GM19351 (cell line): ENCODE results near the gene VASP.
"Not testable (repeated sequence)": the region's sequence is repeated elsewhere in the genome, so short reads cannot be mapped to it uniquely, and the experiment has no call there.

ENCODE experiments used
- ATAC-seq: cut with Tn5 transposase; IDR thresholded peaks from one replicate; pipeline ENCODE4 v1.9.1; 2021; ENCODE audit warnings: mild to moderate bottlenecking, moderate library complexity; ENCODE audit not compliant: unreplicated experiment

Gene VASP

DNA sequence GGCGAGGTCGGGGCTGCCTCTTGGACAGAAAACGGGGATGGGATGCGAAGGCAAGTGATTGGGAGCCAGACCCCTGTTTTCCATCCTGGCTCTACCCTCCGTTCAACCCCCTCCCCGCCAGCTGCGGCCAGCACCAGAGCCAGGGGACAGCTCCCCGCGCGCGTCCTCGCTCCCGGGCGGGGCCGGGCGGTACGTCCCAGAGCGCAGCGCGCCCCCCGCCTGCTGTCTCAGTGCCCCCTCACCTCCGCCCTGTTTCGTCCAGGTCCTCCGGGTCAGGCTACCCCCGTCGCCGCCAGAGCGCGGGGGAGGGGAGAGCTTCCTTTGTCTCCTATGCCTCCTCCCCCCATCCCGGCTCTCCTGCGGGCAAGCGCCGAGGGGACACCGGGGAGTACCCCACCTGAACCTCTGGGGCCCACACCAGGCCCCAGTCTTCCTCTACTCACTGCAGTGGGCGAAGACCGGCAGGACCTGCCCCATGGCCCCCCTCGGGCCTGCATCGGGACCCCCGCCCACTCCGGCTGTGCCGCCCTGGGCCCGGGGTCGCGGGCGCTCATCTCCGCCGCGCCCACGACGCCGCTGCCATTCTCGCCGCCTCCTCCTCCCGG, 10.8 kb upstream of the VASP start:
- peak; percentile 5 for ATAC-seq

DNA sequence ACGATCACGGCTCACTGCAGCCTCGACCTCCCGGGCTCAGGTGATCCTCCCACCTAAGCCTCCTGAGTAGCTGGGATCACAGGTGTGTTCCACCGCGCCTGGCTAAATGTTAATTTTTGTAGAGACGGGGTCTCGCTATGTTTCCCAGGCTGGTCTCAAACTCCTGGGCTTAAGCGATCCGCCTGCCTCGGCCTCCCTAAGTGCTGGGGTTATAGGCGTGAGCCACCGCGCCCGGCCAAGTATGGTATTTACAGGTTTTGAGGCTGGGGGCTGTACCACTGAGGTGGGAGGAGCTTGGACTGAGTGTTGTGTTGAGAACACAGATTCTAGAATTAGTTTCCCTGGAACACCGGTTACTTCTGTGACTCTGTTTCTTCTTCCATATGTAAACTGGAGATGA, 9.5 kb upstream of the VASP start:
- no peak for ATAC-seq

DNA sequence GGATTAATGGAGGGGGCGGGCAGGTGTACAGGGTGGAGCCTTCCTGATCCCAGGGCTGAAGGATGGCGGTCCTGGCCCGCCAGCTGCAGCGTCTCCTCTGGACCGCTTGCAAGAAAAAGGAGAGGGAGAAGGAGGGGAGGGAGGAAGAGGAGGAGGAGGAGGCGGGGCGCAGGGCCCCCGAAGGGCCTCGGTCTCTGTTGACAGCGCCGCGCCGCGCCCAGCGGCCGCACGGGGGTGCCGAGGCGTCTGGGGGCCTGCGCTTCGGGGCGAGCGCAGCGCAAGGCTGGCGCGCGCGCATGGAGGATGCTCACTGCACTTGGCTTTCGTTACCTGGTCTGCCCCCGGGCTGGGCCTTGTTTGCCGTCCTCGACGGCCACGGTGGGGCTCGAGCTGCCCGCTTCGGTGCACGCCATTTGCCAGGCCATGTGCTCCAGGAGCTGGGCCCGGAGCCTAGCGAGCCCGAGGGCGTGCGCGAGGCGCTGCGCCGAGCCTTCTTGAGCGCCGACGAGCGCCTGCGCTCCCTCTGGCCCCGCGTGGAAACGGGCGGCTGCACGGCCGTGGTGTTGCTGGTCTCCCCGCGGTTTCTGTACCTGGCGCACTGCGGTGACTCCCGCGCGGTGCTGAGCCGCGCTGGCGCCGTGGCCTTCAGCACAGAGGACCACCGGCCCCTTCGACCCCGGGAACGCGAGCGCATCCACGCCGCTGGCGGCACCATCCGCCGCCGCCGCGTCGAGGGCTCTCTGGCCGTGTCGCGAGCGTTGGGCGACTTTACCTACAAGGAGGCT, 8.7 kb upstream of the VASP start, which contains the start of gene PPM1N:
PPM1N (plus strand) TSS at position 33 of the 785 bp plus-strand sequence; CDS start at position 63, 30 bp downstream.
- ATAC-seq: no peak

DNA sequence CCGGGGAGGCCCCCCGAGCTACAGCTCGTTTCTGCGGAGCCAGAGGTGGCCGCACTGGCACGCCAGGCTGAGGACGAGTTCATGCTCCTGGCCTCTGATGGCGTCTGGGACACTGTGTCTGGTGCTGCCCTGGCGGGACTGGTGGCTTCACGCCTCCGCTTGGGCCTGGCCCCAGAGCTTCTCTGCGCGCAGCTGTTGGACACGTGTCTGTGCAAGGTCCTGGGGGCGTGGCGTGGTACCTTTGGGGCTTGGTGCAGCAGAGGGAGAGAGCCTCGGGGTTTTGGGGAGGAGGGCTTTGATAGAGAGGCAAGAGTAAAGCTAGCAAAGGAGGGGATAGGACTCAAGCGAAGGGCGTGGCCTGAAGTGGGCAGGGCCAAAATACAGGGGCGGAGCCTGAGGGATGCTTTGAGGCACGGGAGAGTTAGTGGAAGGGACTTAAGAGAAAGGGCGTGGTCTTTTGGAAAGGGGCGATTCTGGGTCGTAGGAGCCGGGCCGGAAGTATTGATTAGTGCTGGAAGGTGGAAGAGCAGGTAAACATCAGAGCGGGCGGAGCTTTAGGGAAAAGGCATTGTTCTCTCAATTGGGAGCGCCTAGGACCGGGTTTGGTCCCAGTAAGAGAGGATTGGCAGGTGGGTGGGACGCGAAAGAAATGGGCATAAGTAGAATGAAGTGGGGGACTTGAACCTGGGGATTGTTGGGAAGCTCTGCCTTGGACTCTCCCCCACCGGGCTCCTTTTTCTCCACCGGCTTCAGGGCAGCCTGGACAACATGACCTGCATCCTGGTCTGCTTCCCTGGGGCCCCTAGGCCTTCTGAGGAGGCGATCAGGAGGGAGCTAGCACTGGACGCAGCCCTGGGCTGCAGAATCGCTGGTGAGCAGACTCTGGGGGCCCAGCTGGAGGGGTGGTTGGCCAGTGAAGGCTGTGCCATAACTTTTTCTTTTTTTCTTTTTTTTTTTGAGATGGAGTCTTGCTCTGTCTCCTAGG, 7.8 kb upstream of the VASP start:
- no peak for ATAC-seq

DNA sequence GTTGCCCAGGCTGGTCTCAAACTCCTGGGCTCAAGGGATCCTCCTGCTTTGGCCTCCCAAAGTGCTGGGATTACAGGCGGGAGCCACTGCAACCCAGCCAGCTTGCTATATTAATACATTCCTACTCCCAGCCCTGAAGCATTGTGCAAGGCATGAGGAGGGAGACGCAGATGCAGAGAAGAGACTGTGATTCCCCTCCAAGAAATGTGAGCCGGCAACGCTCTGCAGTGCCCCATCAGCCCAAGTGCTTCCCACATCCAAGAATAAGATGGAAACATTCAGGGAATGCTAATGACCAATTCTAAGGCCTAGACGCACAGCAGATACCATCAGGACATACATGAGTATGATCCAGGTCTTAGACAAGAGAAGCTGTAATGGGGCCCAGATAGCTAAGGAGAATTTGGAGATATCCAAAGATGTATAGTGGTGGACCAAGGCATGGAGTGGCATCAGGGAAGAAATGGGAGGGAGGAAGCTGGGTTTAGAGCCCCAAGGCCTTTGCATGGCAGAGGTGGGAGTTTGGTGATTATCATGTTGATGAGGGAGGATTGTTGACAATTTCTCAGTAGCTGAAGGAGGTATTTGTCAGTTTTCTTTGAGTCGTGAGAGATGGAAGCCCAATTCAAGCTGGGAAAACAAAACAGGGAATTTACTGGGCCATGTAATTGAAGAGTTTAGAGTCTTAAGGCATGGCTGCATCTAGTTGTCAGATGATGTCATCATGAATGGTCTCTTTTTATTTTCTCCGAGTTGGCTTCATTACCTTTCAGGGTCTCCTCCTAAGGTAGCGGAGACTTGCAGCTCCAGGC, 6.2 kb upstream of the VASP start:
- no peak for ATAC-seq

DNA sequence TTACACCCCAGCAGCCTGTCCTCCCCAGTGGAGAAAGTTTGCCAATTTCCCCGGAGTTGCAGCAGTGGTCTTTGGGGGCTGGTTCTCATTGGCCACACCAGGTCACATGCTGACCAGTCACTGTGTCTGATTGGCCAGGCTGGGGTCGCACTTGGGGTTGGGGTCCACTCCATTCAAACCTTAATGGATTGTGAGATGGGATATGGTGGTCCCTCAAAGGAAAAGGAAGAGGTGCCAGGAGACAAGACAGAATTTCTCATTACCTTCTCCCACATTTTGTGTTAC, 5.6 kb upstream of the VASP start:
- ATAC-seq: no peak

DNA sequence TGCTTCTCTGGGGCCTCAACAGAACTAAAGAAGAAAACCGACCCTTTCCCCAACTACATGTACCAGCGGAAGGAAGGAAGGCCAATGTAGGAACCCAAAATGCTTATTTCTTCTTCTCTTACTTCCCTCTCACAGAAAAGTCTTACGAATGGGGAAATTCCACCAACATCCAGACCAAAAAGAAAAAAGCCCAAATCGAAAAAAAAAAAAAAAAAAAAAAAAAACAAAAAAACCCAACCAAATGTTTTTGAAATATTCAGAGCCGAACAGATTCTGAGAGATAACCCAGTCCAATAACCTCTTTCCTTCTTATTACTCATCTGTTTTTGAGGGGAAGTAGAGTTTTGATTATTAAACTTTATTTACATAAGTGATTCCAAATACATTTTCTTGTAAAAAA, 5.2 kb upstream of the VASP start:
- no peak for ATAC-seq

DNA sequence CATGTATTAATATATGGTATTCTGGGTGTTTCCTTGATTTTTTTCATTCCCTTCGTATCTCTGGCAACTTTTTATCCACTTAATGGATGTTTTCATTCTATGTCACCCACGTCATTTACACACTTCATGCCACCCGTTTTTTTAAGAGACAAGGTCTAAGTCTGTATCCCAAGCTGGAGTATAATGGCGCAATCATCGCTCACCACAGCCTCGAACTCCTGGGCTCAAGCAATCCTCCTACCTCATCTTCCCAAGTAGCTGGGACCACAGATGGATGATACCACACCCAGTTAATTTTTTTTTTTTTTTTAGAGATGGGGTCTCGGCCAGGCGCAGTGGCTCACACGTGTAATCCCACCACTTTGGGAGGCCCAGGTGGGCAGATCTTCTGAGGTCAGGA, 3.4 kb upstream of the VASP start:
- no peak for ATAC-seq

DNA sequence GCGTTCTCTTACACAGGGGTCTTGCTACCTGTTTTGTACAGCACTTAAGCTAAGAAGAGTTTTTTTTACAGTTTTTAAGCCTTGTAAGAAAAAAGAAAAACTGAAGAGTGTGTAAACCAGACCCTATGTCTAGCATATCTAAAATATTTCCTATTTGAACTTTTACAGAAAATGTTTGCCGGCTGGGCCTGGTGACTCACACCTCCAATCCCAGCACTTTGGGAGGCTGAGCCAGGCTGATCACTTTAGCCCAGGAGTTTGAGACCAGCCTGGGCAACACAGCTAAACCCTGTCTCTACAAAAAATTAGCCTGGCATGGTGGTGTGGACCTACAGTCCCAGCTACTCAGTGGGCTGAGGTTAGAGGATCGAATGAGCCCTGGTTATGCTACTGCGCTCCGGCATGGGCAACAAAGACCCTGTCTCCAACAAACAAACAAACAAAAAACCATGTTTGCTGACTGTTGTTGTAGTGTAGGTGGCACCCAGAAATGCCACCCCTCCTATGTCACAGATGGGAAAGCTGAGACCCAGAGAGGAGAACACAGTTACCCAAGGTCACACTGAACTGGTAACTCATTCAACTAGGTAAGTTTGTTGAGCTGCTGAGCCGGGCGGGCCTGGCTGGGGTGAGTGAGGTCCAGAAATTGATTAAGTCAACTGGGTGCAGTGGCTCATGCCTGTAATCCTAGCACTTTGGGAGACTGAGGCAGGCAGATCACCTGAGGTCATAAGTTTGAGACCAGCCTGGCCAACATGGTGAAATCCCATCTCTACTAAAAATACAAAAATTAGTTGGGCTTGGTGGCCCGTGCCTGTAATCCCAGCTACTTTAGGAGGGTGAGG, 1.9 kb upstream of the VASP start:
- ATAC-seq: no peak

DNA sequence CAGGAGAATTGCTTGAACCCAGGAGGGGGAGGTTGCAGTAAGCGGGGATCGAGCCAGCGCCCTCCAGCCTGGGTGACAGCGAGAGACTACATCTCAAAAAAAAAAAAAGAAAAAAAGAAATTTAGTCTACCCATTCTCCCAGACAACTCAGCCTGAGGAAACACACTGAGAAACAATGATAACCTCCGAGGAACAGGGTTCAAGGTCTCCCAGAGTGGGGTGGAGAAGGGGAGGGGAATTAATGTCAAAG, 1.4 kb upstream of the VASP start:
- ATAC-seq: no peak

DNA sequence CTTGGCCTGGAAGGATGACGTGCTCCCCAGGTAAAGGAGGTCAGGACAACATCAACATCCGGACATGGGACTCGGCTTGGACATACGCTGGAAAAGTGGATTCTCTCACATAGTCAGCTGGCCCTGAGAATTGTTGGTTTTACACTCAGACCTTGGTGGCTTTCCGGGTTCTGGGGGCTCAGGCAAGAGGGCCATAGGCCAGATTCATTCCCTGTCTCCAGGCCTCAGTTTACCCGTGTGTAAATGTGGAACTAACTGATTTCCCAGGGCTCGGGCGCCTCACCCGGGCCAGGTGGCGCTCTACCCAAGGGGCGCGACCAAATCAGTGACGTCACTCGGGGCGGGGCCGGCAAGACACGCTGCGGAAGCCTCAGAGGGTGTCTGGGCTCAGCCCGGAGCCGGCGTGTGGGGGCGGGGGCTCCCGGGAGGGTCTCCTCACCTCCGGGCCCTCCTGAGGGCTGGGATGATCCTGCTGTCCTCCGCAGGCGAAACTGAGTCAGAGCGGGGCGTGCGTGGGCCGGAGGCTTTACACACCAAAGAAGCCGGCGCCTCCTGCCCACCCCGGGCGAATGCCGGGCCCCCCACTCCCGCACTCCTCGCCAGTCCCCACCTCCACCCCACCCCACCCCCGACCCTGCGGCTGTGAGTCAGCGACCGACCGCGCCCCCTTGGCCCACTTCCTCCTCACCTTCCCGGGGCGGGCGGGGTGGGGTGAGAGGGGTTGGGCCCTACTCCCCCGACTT, 862 bp upstream of the VASP start:
- peak; percentile 66 for ATAC-seq

DNA sequence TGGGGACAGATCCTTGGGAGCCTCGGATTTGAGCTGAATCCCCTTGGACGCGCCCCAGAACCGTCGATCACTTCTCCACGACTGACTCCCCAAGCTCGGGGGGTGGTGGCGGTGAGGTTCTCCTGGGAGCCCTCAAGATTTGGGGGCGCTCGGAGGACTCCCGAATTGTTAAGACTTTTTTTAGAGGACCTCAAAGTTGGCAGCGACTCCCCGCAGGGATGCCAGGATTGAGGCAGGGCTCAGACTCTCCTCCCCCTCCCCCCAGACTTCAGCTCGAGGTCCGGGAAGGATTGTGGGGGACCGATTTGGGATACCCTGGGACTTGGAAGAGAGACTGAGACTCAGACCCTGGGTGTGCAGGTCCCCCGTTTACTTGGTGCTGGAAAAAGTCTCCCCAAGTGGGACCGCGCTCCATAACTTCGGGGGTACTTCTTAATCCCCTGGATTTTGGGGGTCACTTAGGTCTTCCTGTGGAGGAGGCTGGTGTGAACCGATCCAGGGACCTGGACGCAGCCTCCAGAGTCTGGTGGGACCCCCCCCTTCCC, 665 bp downstream of the VASP start:
- no peak for ATAC-seq

DNA sequence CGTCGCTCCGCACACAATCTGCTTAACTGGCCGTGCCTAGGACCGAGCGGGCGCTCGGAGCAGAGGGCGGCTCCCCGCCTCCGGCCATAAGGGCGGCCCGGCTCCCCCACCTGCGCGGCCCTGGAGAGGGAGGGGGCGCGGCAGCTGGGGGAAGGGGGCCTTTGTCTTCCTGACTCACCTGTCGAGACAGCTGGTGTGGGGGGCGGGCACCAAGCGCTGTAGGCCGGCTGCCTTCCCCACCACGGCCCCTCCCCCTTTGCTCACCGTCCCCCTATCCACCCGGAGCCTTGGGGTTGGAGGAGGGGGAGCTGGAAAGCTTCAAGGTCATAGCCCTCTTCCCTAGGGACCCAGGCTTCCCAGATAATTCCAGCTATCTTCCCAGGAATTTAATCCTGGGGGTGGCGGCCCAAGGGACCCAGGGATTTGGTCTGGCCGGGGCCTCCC, 1.2 kb downstream of the VASP start:
- no peak for ATAC-seq

DNA sequence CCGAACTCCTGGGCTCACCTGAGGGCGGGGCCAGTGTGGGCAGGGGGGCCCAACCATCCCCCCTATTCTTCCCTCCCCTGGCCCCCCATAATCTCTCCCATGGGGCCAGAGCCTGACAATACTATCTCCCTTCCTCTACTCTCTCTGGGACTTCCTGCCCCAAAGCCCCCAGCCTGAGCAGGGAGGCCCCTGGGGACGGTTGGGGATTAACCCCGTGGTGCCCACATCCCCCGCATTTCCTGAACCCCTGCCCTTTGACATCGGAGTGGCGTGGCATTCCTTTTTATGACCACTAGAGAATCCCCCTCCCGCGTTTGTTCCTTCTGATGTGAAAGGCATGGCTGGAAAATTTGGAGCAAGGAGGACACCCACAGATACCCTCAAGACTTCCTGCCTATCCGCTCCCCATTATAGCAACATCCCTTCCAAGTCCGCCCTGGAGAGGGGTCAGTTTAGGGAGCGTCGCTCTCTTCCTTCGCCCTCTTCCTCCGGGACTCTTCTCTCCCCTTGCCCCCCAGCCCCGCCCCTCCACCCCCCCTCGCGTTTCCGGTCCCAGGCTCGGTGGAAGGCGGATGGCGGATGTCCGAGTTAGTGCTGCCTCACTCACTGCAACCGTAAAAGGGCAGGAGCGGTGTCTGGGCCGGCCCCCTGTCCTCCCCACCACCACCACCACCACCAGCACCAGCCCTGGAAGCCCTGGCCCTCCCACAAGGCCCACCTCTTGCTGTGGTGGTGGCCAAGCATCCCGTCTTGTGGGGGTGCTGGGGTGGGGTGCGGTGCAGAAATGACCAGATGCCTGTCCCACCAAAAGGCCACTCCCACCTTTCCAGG, 1.8 kb downstream of the VASP start:
- ATAC-seq: no peak

DNA sequence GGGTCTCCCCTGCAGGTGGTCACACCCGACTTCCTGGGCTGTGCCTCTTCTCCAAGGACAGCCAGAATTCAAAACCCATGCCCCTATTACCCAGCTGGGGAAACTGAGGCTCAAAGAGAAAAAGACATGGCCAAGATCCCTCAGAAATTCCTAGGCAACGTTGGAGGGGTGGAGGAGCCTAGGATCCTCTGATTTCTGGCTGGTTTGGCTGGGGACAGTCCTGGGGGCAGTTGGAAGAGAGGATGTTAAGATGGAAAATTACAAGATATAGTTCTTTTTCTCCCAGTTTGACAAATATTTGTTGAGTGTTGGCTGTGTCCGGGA, 2.4 kb downstream of the VASP start:
- no peak for ATAC-seq

DNA sequence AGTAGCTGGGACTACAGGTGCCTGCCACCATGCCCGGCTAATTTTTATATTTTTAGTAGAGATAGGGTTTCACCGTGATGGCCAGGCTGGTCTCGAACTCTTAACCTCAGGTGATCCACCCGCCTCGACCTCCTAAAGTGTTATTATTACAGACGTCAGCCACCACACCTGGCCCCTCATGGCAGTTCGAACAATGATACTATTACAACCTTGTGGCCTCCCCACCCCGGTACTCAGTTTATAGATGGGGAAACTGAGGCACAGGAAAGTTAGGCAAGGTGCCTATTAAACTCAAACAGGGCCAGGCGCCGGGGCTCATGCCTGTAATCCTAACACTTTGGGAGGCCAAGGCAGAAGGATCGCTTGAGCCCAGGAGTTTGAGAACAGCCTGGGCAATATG, 3.1 kb downstream of the VASP start:
- ATAC-seq: not testable (repeated sequence)

DNA sequence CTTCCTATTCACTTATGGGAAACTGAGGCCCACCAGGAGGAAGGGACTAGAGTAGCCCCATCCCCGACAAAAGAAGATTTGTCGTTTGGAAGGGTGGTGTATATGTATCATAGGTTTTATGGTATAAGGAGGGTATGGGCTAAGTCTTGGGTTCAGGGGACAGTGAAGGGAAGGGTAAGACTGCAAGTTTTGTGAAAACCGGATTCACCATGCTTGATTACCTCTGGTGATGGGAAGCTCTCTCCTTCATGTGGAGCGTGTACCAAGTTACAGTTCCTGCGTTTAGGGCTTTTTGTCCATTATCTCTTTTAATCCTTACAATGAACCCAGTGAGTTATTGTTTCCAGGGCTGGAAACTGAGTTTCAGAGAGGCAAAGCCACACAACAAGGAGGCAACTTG, 3.8 kb downstream of the VASP start:
- ATAC-seq: no peak

DNA sequence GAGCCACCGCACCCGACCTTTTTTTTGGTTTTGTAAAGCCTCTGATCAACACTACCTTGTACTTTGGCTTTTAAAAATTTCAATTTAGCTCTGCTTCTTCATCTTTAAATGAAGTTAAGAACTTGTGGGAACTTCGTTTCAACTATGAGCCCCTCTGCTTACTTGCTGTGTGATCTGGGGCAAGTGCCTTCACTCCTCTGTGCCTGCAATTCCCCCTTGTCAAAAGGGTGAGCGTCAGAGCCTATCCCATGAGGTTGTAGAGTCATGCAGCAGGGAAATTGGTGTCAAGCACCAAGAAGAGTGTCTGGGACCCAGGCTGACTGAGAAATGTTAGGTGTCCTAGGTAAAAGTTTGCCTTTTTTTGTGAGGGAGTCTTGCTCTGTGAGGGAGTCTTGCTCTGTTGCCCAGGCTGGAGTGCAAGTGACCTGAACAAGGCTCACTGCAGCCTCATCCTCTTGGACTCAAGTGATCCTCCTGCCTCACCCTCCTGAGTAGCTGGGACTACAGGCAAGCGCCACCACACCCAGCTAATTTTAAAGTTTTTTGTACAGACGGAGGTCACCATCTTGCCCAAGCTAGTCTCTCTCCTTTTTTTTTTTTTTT, 5.7 kb downstream of the VASP start:
- ATAC-seq: no peak
